ENCODE data around the gene TREM2.

DNA sequence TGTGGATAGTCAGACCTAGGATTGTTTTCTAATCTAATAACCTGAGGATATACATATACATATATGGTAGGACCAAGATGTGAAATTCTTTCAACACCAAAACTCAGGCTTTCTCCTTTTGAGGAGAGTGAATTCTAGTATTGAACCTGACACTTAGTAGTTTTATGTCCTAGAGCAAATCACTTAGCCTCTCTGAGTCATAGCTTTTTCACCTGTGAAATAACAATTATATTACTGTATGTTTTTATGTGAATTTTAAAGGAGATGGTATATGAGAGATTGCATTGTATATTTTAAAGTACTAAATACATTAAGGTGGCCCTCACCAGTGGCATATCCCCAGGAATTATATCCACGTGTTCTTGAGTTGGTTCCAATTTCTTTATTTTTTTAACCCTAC is 43.4 kb downstream of the TREM2 start:
- TF ChIP-seq KDM3A (CRISPR knock-in tag; IDR thresholded peaks at IDR 0.05; ENCODE audit: low read depth) (no peak), SP5 (CRISPR knock-in tag; IDR thresholded peaks at IDR 0.05; ENCODE audit: borderline replicate concordance, low read depth) (no peak), SMC3 (IDR thresholded peaks at IDR 0.05; ENCODE audit: low read length) (no peak), KDM5B (CRISPR knock-in tag; IDR thresholded peaks at IDR 0.05; ENCODE audit: borderline replicate concordance) (no peak)
- TF ChIP-seq, protein P1, sequence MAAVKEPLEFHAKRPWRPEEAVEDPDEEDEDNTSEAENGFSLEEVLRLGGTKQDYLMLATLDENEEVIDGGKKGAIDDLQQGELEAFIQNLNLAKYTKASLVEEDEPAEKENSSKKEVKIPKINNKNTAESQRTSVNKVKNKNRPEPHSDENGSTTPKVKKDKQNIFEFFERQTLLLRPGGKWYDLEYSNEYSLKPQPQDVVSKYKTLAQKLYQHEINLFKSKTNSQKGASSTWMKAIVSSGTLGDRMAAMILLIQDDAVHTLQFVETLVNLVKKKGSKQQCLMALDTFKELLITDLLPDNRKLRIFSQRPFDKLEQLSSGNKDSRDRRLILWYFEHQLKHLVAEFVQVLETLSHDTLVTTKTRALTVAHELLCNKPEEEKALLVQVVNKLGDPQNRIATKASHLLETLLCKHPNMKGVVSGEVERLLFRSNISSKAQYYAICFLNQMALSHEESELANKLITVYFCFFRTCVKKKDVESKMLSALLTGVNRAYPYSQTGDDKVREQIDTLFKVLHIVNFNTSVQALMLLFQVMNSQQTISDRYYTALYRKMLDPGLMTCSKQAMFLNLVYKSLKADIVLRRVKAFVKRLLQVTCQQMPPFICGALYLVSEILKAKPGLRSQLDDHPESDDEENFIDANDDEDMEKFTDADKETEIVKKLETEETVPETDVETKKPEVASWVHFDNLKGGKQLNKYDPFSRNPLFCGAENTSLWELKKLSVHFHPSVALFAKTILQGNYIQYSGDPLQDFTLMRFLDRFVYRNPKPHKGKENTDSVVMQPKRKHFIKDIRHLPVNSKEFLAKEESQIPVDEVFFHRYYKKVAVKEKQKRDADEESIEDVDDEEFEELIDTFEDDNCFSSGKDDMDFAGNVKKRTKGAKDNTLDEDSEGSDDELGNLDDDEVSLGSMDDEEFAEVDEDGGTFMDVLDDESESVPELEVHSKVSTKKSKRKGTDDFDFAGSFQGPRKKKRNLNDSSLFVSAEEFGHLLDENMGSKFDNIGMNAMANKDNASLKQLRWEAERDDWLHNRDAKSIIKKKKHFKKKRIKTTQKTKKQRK (IDR thresholded peaks at IDR 0.05; ENCODE audit: low read length): no peak
